Measurements from ENCODE around the gene SLC15A1.

The SLC15A1 gene

DNA sequence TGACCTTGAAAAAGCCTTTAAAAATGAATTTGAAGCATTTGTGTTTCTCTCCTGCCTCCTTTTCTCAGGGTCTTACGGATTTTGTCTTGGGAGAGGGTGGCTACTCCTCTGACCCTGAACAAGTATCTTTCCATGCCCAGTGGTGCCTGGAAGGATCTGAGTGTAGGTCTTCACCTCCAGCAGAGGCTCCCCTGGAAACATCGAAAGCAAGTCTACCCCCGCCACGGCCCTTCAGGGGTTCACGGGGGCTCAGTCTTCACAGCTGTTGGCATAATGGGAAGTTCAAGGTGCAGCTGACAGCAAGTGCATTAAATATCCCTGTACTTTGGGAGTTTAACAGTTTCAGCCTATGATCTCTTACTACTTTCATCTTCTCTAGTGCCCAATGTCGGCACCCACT is 42.7 kb upstream of the SLC15A1 start:
- H4K20me1 ChIP-seq (ENCODE audit: insufficient read depth): no peaks in the 10 kb centered on the region
- no peaks in the 10 kb centered on the region for H3K4me1 ChIP-seq (ENCODE audit: low read depth, poor library complexity, severe bottlenecking)
- no peak overlapping the region for H3K9ac ChIP-seq
- no peaks in the 10 kb centered on the region for H3K36me3 ChIP-seq (ENCODE audit: insufficient read depth)
- H3K27me3 ChIP-seq (ENCODE audit: insufficient read depth, low read depth): no peaks in the 10 kb centered on the region
- no peaks in the 10 kb centered on the region for H3K79me2 ChIP-seq (ENCODE audit: insufficient read depth, low read depth)
- no peak overlapping the region for H3K4me3 ChIP-seq (IDR thresholded peaks at IDR 0.05; ENCODE audit: insufficient read depth, low read depth, low read length)
- H3K27ac ChIP-seq: no peak overlapping the region
- TF ChIP-seq, protein P1, sequence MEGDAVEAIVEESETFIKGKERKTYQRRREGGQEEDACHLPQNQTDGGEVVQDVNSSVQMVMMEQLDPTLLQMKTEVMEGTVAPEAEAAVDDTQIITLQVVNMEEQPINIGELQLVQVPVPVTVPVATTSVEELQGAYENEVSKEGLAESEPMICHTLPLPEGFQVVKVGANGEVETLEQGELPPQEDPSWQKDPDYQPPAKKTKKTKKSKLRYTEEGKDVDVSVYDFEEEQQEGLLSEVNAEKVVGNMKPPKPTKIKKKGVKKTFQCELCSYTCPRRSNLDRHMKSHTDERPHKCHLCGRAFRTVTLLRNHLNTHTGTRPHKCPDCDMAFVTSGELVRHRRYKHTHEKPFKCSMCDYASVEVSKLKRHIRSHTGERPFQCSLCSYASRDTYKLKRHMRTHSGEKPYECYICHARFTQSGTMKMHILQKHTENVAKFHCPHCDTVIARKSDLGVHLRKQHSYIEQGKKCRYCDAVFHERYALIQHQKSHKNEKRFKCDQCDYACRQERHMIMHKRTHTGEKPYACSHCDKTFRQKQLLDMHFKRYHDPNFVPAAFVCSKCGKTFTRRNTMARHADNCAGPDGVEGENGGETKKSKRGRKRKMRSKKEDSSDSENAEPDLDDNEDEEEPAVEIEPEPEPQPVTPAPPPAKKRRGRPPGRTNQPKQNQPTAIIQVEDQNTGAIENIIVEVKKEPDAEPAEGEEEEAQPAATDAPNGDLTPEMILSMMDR (conservative IDR thresholded peaks at IDR 0.05; ENCODE audit: low read depth, low read length): no peak
- H2AFZ ChIP-seq (ENCODE audit: low read depth): no peak overlapping the region
- no peak overlapping the region for H3K4me2 ChIP-seq

DNA sequence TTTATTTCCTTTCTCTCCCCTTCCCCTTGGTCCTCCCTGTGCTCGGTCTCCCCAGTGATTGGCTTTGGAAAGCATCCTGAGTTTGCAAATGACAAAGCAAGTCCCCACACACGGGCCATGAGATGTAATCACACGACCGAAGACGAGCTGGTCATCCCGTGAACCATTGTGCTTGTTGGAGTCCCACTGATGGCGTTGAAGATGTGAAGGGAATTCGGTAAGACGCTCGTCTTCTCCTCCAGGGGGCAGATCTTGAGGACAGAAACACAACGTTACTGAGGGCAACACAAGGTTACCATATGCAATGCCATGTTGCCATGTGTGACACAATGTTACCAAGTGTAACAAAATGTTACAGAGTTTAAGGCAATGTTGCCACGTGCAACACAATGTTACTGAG is 42.0 kb upstream of the SLC15A1 start:
- no peaks in the 10 kb centered on the region for H4K20me1 ChIP-seq (ENCODE audit: insufficient read depth)
- H3K36me3 ChIP-seq (ENCODE audit: insufficient read depth): no peaks in the 10 kb centered on the region

DNA sequence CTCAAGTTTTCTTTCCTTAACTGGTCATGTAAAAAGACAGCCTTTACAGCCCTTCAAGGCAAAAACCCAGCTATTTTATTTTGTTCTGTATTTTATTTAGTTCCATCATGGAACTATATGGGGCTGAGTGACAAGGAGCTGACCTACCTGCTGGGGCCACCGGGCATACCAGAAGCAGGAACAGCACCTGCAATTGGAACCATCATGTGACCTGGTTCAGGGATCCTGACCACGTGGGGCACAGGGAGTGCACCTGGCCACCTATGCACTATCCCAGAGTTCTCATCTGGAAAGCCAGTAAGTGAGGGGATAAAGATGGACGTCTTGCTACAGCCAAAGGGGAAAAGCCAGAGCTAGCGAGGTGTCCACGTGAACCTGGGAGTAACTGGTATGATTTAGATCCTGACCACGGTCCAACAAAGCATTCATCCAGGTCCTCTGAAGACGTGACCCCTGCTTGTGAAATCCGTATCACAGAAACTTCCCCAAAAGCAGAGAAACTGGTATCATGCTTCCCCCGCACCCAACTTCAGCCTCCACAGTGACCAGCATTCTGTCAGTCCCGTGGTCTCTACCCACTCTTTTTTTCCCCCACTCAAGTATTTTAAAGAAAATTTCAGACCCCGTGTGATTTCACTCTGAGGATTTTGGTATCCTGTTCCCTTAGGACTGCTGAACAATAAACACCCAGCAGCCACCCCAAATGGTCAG is 40.5 kb upstream of the SLC15A1 start:
- Histone ChIP-seq H2AFZ (ENCODE audit: low read depth) (no peak overlapping the region), H3K4me2 (no peak overlapping the region), H3K27ac (no peak overlapping the region), H3K4me3 (IDR thresholded peaks at IDR 0.05; ENCODE audit: insufficient read depth, low read depth, low read length) (no peak overlapping the region), H3K9ac (no peak overlapping the region), H3K4me1 (ENCODE audit: low read depth, poor library complexity, severe bottlenecking) (no peaks in the 10 kb centered on the region), H3K79me2 (ENCODE audit: insufficient read depth, low read depth) (no peaks in the 10 kb centered on the region), H3K27me3 (ENCODE audit: insufficient read depth, low read depth) (no peaks in the 10 kb centered on the region), H3K36me3 (ENCODE audit: insufficient read depth) (no peaks in the 10 kb centered on the region), H4K20me1 (ENCODE audit: insufficient read depth) (no peaks in the 10 kb centered on the region)
- TF ChIP-seq, protein P1 (conservative IDR thresholded peaks at IDR 0.05; ENCODE audit: low read depth, low read length): no peak

More for the DNA sequence above, 42.0 kb upstream of the SLC15A1 start:
- Histone ChIP-seq H3K4me2 (no peak overlapping the region), H3K9ac (no peak overlapping the region), H3K27me3 (ENCODE audit: insufficient read depth, low read depth) (no peaks in the 10 kb centered on the region), H3K79me2 (ENCODE audit: insufficient read depth, low read depth) (no peaks in the 10 kb centered on the region), H3K4me1 (ENCODE audit: low read depth, poor library complexity, severe bottlenecking) (no peaks in the 10 kb centered on the region), H3K27ac (no peak overlapping the region), H2AFZ (ENCODE audit: low read depth) (no peak overlapping the region), H3K4me3 (IDR thresholded peaks at IDR 0.05; ENCODE audit: insufficient read depth, low read depth, low read length) (no peak overlapping the region)
- TF ChIP-seq, protein P1 (conservative IDR thresholded peaks at IDR 0.05; ENCODE audit: low read depth, low read length): no peak

DNA sequence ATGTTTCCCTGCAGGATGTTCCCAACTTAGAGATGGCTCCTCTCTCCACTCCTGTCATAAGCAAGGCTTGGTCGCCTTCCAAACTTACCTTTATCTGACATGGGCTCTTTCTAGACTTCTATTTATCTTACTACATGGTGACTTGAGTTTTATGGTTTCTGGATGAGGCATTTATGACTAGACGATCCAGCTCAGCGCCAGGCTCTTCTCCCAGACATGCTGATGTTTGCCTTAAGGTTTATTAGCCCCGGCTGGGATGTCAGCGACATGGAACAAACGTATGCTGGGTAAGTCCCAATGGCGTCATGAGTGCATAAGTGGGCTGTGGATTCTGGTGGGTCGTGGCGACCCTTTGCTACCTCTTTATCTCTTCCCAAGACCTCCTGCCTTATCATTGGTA is 39.8 kb upstream of the SLC15A1 start:
- H4K20me1 ChIP-seq (ENCODE audit: insufficient read depth): no peaks in the 10 kb centered on the region
- no peaks in the 10 kb centered on the region for H3K4me1 ChIP-seq (ENCODE audit: low read depth, poor library complexity, severe bottlenecking)
- no peak overlapping the region for H3K4me2 ChIP-seq
- no peaks in the 10 kb centered on the region for H3K36me3 ChIP-seq (ENCODE audit: insufficient read depth)
- no peak overlapping the region for H3K4me3 ChIP-seq (IDR thresholded peaks at IDR 0.05; ENCODE audit: insufficient read depth, low read depth, low read length)
- no peak overlapping the region for H3K27ac ChIP-seq
- TF ChIP-seq, protein P1 (conservative IDR thresholded peaks at IDR 0.05; ENCODE audit: low read depth, low read length): no peak
- no peak overlapping the region for H2AFZ ChIP-seq (ENCODE audit: low read depth)
- no peak overlapping the region for H3K9ac ChIP-seq
- no peaks in the 10 kb centered on the region for H3K79me2 ChIP-seq (ENCODE audit: insufficient read depth, low read depth)
- no peaks in the 10 kb centered on the region for H3K27me3 ChIP-seq (ENCODE audit: insufficient read depth, low read depth)

Measured in KMS-11 (cell line).